ENCODE data around the gene ZEB2.

DNA sequence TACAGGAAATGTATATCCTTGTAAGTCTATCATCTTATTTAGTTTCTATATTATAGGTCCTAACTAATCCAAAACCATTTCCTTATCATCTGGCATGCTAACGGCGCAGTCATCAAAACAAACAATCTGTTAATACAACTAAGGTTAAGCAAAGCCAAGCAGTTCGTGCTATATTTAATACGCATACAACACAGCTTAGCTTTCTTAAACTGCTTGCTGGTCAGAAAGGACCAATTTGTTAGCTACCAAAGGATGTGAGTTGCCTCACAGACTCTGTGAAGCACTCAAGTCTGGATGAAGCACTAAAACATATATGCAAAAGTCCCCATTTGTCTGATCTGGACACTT, 67.0 kb downstream of the ZEB2 start:
- TF ChIP-seq, protein P1, sequence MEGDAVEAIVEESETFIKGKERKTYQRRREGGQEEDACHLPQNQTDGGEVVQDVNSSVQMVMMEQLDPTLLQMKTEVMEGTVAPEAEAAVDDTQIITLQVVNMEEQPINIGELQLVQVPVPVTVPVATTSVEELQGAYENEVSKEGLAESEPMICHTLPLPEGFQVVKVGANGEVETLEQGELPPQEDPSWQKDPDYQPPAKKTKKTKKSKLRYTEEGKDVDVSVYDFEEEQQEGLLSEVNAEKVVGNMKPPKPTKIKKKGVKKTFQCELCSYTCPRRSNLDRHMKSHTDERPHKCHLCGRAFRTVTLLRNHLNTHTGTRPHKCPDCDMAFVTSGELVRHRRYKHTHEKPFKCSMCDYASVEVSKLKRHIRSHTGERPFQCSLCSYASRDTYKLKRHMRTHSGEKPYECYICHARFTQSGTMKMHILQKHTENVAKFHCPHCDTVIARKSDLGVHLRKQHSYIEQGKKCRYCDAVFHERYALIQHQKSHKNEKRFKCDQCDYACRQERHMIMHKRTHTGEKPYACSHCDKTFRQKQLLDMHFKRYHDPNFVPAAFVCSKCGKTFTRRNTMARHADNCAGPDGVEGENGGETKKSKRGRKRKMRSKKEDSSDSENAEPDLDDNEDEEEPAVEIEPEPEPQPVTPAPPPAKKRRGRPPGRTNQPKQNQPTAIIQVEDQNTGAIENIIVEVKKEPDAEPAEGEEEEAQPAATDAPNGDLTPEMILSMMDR (IDR thresholded peaks at IDR 0.05): no peak
- TF ChIP-seq POLR2A (IDR thresholded peaks at IDR 0.05): no peak

Data from thyroid gland (tissue), 4 donors.